Measurements from ENCODE around the gene TSPEAR. TPM values are rescaled to one million over a fixed set of nuclear protein-coding genes. Genes with fewer than 3 reads are reported as not detected.

Gene TSPEAR
- total and polyA plus RNA-seq, 2 of the 13 experiments (the other 11 are each of a cell fraction or from before 2014, with no cell fraction given), result 0.07 to 0.32 TPM

DNA sequence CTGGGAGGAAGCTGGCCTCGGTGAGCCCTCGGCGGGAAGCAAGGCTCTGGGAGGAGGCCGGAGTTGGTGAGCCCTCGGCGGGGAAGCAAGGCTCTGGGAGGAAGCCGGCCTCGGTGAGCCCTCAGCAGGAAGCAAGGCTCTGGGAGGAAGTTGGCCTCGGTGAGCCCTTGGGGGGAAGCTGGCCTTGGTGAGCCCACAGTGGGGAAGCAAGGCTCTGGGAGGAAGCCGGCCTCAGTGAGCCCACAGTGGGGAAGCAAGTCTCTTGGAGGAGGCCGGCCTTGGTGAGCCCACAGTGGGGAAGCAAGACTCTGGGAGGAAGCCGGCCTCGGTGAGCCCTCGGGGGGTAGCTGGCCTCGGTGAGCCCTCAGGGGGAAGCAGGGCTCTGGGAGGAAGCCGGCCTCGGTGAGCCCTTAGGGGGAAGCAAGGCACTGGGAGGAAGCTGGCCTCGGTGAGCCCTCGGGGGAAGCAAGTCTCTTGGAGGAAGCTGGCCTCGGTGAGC, 207.4 kb downstream of the TSPEAR start:
- TF ChIP-seq, protein P1, sequence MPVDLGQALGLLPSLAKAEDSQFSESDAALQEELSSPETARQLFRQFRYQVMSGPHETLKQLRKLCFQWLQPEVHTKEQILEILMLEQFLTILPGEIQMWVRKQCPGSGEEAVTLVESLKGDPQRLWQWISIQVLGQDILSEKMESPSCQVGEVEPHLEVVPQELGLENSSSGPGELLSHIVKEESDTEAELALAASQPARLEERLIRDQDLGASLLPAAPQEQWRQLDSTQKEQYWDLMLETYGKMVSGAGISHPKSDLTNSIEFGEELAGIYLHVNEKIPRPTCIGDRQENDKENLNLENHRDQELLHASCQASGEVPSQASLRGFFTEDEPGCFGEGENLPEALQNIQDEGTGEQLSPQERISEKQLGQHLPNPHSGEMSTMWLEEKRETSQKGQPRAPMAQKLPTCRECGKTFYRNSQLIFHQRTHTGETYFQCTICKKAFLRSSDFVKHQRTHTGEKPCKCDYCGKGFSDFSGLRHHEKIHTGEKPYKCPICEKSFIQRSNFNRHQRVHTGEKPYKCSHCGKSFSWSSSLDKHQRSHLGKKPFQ (CRISPR knock-in tag; IDR thresholded peaks at IDR 0.05; ENCODE audit: insufficient replicate concordance), result no peak
- TF ChIP-seq, protein P2, sequence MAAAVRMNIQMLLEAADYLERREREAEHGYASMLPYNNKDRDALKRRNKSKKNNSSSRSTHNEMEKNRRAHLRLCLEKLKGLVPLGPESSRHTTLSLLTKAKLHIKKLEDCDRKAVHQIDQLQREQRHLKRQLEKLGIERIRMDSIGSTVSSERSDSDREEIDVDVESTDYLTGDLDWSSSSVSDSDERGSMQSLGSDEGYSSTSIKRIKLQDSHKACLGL (CRISPR knock-in tag; IDR thresholded peaks at IDR 0.05), result no peak
- TF ChIP-seq TCF7L2 (IDR thresholded peaks at IDR 0.05; ENCODE audit: low read depth, low read length) (no peak), ZFP37 (CRISPR knock-in tag; IDR thresholded peaks at IDR 0.05; ENCODE audit: borderline replicate concordance) (no peak), ATRX (CRISPR knock-in tag; IDR thresholded peaks at IDR 0.05; ENCODE audit: borderline replicate concordance) (no peak), FOXK2 (IDR thresholded peaks at IDR 0.05) (no peak), ATF7-NPFF (CRISPR knock-in tag; IDR thresholded peaks at IDR 0.05; ENCODE audit: low read depth) (no peak), JUND (CRISPR knock-in tag; IDR thresholded peaks at IDR 0.05) (no peak)
- TF ChIP-seq, protein P3, sequence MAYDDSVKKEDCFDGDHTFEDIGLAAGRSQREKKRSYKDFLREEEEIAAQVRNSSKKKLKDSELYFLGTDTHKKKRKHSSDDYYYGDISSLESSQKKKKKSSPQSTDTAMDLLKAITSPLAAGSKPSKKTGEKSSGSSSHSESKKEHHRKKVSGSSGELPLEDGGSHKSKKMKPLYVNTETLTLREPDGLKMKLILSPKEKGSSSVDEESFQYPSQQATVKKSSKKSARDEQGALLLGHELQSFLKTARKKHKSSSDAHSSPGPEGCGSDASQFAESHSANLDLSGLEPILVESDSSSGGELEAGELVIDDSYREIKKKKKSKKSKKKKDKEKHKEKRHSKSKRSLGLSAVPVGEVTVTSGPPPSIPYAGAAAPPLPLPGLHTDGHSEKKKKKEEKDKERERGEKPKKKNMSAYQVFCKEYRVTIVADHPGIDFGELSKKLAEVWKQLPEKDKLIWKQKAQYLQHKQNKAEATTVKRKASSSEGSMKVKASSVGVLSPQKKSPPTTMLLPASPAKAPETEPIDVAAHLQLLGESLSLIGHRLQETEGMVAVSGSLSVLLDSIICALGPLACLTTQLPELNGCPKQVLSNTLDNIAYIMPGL (CRISPR knock-in tag; IDR thresholded peaks at IDR 0.05; ENCODE audit: borderline replicate concordance in 1 of 2, low read depth in 1 of 2), result no peak
- TF ChIP-seq, protein P4, sequence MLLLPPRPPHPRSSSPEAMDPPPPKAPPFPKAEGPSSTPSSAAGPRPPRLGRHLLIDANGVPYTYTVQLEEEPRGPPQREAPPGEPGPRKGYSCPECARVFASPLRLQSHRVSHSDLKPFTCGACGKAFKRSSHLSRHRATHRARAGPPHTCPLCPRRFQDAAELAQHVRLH (CRISPR knock-in tag; IDR thresholded peaks at IDR 0.05; ENCODE audit: borderline replicate concordance, low read depth), result no peak
- TF ChIP-seq, protein P5, sequence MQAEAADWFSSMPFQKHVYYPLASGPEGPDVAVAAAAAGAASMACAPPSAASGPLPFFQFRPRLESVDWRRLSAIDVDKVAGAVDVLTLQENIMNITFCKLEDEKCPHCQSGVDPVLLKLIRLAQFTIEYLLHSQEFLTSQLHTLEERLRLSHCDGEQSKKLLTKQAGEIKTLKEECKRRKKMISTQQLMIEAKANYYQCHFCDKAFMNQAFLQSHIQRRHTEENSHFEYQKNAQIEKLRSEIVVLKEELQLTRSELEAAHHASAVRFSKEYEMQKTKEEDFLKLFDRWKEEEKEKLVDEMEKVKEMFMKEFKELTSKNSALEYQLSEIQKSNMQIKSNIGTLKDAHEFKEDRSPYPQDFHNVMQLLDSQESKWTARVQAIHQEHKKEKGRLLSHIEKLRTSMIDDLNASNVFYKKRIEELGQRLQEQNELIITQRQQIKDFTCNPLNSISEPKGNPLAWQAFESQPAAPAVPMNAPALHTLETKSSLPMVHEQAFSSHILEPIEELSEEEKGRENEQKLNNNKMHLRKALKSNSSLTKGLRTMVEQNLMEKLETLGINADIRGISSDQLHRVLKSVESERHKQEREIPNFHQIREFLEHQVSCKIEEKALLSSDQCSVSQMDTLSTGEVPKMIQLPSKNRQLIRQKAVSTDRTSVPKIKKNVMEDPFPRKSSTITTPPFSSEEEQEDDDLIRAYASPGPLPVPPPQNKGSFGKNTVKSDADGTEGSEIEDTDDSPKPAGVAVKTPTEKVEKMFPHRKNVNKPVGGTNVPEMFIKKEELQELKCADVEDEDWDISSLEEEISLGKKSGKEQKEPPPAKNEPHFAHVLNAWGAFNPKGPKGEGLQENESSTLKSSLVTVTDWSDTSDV (CRISPR knock-in tag; IDR thresholded peaks at IDR 0.05), result no peak
- peaks cover 39% of the 10 kb centered on the region for H3K4me1 ChIP-seq (ENCODE audit: insufficient read depth, low read length)
- no peaks in the 10 kb centered on the region for H4K20me1 ChIP-seq (ENCODE audit: insufficient read depth, low read length)
- H3K79me2 ChIP-seq (ENCODE audit: insufficient read depth, low read length), result peaks cover 25% of the 10 kb centered on the region
- no peaks in the 10 kb centered on the region for H3K9me3 ChIP-seq (ENCODE audit: low read length)
- FAIRE-seq (no peak), DNase-seq (ENCODE audit: low spot score) (no peak), ATAC-seq (no peak)
- no peak overlapping the region for H2AFZ ChIP-seq (ENCODE audit: low read length)
- intact Hi-C loops (cut with micrococcal nuclease; ENCODE audit: unreplicated experiment), result no loop called here
- no peak overlapping the region for H3K4me2 ChIP-seq (ENCODE audit: low read depth, low read length)
- H3K36me3 ChIP-seq (replicated peaks in 1 of 2; ENCODE audit: control insufficient read depth in 1 of 2, insufficient read depth in 2 of 2, low read length in 2 of 2), result peaks cover 4 to 6% of the 10 kb centered on the region in 2 experiments; a peak in 3 of 5 replicates
- 98% methylated on average over 18 of the region's 20 CpGs for WGBS (ENCODE audit: low lambda C conversion rate)
- H3K9ac ChIP-seq (ENCODE audit: insufficient read depth, low read depth, low read length), result no peak overlapping the region
- in situ Hi-C loops (cut with HindIII; ENCODE audit: extremely low pct_ligation_motif_present, low pct_unique_long_range_greater_than_20kb), result no loop called here
- no peaks in the 10 kb centered on the region; a peak in 1 of 5 replicates for H3K27me3 ChIP-seq (ENCODE audit: control insufficient read depth in 1 of 2, insufficient read depth in 2 of 2, low read length in 2 of 2)
- BruUV-seq (replicated peaks), result no TSS peak
- CTCF ChIA-PET (ENCODE audit: low intra/inter-chr PET ratio, low total read pairs), result no interaction called here
- H3K27ac ChIP-seq (ENCODE audit: extremely low read length, insufficient read depth, low read length), result no peak overlapping the region
- POLR2A ChIA-PET, result interaction anchor here (3.0 kb wide), 1 partner anchor 20 kb away, joined by 38 read pairs; no protein-coding TSS in a partner anchor
- no peak overlapping the region for H3K4me3 ChIP-seq (replicated peaks in 1 of 3; ENCODE audit: insufficient read depth in 1 of 3, low read depth in 2 of 3, low read length in 3 of 3)
